ENCODE results near the gene EPHA5.

GRCh38 chr4:65635051-65635821, 35.1 kb downstream of the EPHA5 start:
- TF ChIP-seq CTCF (IDR thresholded peaks at IDR 0.05), result no peak
- TF ChIP-seq POLR2A (IDR thresholded peaks at IDR 0.05), result no peak

Measured in tibial nerve (tissue), 3 donors.